Measurements from ENCODE around the gene SHISAL1. TPM values are rescaled to one million over a fixed set of nuclear protein-coding genes. Genes with fewer than 3 reads are reported as not detected.
A peak's percentile ranks its signal among the peaks of the same experiment; 100 is the strongest.

The SHISAL1 gene
- total RNA-seq, 6 experiments from 2014 or later: not detected

DNA sequence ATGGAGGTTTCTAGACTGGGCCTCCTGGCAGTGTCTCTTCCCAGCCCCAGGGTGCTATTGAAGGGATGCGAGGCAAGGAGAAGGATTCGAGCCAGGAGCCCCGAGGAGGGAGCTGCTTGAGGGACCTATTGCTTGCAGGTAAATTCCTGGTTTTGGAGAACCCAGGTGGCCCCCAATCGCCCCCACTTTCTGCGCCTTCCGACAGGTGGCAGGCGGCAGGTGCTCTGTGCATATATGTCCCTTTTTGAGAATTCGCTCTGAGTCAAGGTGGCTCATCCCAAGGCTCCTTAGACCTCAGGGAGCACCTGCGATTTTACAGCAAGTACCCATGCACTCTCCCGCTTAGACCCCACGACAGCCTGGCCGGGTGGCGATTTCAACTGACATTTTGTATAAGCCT lies 40.3 kb upstream of the SHISAL1 start:
- Mint-ChIP-seq H3K27me3 (ENCODE audit: insufficient read depth) (peaks cover 33% of the 10 kb centered on the region), H3K36me3 (ENCODE audit: low read depth) (no peaks in the 10 kb centered on the region), H3K4me3 (no peak overlapping the region), H3K27ac (no peak overlapping the region), H3K4me1 (ENCODE audit: low read depth) (peaks cover 13% of the 10 kb centered on the region), H3K9me3 (no peaks in the 10 kb centered on the region)
- no peak for DNase-seq
- no peak for TF ChIP-seq CTCF (IDR thresholded peaks at IDR 0.05)

DNA sequence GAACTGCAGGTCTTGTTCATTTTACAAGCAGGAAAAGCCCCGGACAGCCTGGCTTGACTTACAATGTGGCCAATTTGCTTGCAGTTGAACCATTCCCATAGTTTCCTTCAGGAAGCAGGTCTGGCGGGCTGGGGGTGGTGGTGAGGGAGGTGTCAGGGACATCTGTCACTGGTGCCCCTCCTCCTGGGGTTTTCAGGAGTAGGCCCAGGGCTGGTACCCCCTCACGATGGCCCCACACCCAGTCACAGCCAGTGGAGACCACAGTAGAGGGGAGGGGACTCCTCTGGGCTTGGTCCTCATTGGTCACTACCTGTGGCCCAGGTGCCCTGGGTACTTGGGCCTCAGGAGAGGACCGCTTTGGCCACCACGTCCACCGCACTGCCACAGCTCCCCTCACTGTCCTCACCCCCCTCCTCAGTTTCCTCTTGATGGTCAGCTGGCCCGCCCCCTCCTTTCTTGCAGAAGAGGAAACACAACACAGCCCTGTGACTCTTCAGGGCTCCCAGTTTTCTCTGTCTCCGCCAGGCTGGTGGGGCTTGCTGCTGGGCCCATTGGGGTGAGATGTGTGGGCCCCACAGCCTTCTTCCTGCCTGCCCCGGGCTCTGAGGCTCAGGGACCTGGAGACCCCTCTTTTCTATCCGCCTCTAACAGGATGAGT lies 39.8 kb upstream of the SHISAL1 start:
- H3K27me3 Mint-ChIP-seq (ENCODE audit: insufficient read depth): peaks cover 34% of the 10 kb centered on the region
- no peak for TF ChIP-seq CTCF (IDR thresholded peaks at IDR 0.05)
- no peak overlapping the region for H3K27ac Mint-ChIP-seq
- no peaks in the 10 kb centered on the region for H3K36me3 Mint-ChIP-seq (ENCODE audit: low read depth)
- no peak for DNase-seq
- peaks cover 13% of the 10 kb centered on the region for H3K4me1 Mint-ChIP-seq (ENCODE audit: low read depth)
- no peaks in the 10 kb centered on the region for H3K9me3 Mint-ChIP-seq
- no peak overlapping the region for H3K4me3 Mint-ChIP-seq

DNA sequence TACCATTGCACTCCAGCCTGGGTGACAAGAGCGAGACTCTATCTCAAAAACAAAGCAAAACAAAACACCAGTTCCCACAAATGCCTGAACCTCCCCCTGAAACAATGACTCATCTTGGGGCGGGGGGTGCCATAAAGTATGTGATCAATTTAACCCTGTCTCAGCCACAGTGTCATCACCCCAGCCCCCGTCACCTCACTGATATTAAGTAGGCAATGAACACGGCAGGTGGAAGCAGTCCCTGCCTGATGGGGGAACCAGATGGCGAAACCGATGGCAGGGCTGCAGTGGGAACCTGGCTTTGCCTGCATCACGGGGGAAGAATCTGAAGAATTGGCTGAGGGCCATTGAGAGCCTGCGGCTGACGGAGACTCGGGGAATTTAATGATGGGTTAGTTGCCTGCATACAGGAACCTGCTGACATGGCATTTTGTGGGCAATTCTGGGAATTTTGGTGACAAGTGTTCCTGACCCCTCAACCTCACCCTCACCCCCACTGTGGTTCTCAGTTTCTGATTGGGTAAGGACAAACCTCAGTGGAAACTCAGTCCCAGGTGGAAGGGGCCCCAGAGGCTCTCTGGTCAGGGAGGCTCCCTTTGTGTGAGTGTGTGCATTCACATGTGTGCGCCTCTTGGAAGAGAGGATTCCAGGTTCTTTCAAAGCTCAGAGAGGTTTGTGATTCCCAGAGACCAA lies 39.1 kb upstream of the SHISAL1 start:
- H3K36me3 Mint-ChIP-seq (ENCODE audit: low read depth): no peaks in the 10 kb centered on the region
- peak; percentile 84 for DNase-seq
- no peaks in the 10 kb centered on the region for H3K9me3 Mint-ChIP-seq
- H3K4me1 Mint-ChIP-seq (ENCODE audit: low read depth): peaks cover 18% of the 10 kb centered on the region
- peaks cover 30% of the 10 kb centered on the region for H3K27me3 Mint-ChIP-seq (ENCODE audit: insufficient read depth)
- peak overlapping the region; percentile 74 for H3K4me3 Mint-ChIP-seq
- peak overlapping the region; percentile 66 for H3K27ac Mint-ChIP-seq
- TF ChIP-seq CTCF (IDR thresholded peaks at IDR 0.05): no peak

GRCh38 chr22:44351037-44351436 lies 38.3 kb upstream of the SHISAL1 start:
- Mint-ChIP-seq H3K27me3 (ENCODE audit: insufficient read depth) (peaks cover 34% of the 10 kb centered on the region), H3K9me3 (no peaks in the 10 kb centered on the region), H3K27ac (peak overlapping the region; percentile 66; the same call in 1 of the 2 replicates), H3K36me3 (ENCODE audit: low read depth) (no peaks in the 10 kb centered on the region), H3K4me1 (ENCODE audit: low read depth) (peaks cover 19% of the 10 kb centered on the region), H3K4me3 (no peak overlapping the region; the same call in 1 of the 2 replicates)
- DNase-seq: no peak
- no peak for TF ChIP-seq CTCF (IDR thresholded peaks at IDR 0.05)

DNA sequence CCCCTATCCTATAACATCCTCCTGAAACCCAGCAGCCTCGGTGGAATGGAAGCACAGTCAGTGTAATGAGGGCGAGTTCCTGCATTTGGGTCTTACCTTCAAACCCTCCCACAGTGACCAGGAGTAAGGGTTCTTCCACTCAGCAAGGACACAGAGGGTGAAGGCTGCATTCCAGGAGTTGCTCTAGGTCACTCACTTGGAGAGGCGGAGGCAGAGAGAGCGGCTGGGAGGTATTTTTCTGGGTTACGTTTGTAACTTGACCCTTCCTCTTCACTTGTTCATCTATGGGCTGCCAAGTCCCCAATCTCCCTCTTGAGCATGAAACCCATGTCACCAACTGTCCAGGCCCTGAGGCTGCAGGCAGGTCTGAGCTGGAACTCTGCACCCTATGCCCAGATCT lies 36.8 kb upstream of the SHISAL1 start:
- Mint-ChIP-seq H3K27me3 (ENCODE audit: insufficient read depth) (peaks cover 34% of the 10 kb centered on the region), H3K36me3 (ENCODE audit: low read depth) (no peaks in the 10 kb centered on the region), H3K27ac (no peak overlapping the region), H3K4me1 (ENCODE audit: low read depth) (peaks cover 19% of the 10 kb centered on the region), H3K4me3 (no peak overlapping the region), H3K9me3 (no peaks in the 10 kb centered on the region)
- no peak for TF ChIP-seq CTCF (IDR thresholded peaks at IDR 0.05)
- no peak for DNase-seq

All from HFFc6 (cell line).